SK-N-MC (cell line): ENCODE results near the gene TSFM.
"Not testable (repeated sequence)": the region's sequence is repeated elsewhere in the genome, so short reads cannot be mapped to it uniquely, and the experiment has no call there.

Experiments
- EZH2 ChIP-seq: fragments of 200-600 bp; sonication (generic); IDR thresholded peaks from one replicate; pipeline ENCODE4 v1.6.1; 2017; ENCODE audit warnings: antibody characterized with exemption
- POLR2AphosphoS5 ChIP-seq: IDR thresholded peaks from 2 replicates; pipeline ENCODE4 v1.6.1; 2012; ENCODE audit warnings: mild to moderate bottlenecking, low read depth, low read length, borderline replicate concordance

DNA sequence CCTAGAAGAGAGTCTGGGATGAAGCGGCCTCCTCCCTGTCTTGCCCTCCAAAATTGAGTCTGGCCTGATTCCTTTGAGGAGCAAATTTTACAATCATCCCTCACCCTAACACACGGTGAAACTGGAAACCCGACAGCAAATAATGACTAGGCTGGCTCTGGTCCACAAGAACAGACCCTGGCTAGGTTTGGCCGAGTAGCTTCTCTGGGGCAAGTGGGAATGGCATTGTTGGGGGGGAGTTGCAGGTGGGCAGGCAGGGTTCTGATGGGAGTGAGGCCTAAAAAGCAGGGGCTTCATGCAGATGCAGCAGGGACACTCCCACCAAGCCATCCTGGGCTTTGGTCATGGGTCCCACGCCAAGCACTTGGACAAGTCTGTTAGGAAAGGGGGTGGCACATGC is 38.4 kb downstream of the TSFM start:
- TF ChIP-seq POLR2AphosphoS5, EZH2: not testable (repeated sequence)
